NCI-H1092 (cell line): ENCODE data around the gene MTNR1A.

ENCODE experiments used
- DNase-seq: peaks from one replicate; lab custom pipeline; 2025; lab: John Stamatoyannopoulos, UW

MTNR1A gene

GRCh38 chr4:186554914-186555827 lies at the start of gene MTNR1A:
MTNR1A (minus strand) TSS chr4:186555567; CDS start chr4:186555365, 202 bp downstream.
- peak; percentile 38 for DNase-seq

- DNase-seq = peak; percentile 22
Observed at GRCh38 chr4:186604124-186604807, 48.9 kb upstream of the MTNR1A start.

- no peak for DNase-seq
Observed at GRCh38 chr4:186602978-186603377, 47.6 kb upstream of the MTNR1A start.

- no peak for DNase-seq
Observed at GRCh38 chr4:186599483-186599882, 44.1 kb upstream of the MTNR1A start.

GRCh38 chr4:186598686-186599085 lies 43.3 kb upstream of the MTNR1A start:
- DNase-seq = no peak

- no peak for DNase-seq
Observed at GRCh38 chr4:186596850-186597390, 41.6 kb upstream of the MTNR1A start.

- no peak for DNase-seq
Observed at GRCh38 chr4:186596346-186596745, 41.0 kb upstream of the MTNR1A start.

- DNase-seq = no peak
Observed at GRCh38 chr4:186593587-186593973, 38.2 kb upstream of the MTNR1A start.

- DNase-seq = no peak
Observed at GRCh38 chr4:186592966-186593586, 37.7 kb upstream of the MTNR1A start.

GRCh38 chr4:186592445-186592844 lies 37.1 kb upstream of the MTNR1A start:
- no peak for DNase-seq

GRCh38 chr4:186591651-186592050 lies 36.3 kb upstream of the MTNR1A start:
- DNase-seq = no peak

- DNase-seq = no peak
Observed at GRCh38 chr4:186588503-186588902, 33.1 kb upstream of the MTNR1A start.

GRCh38 chr4:186587416-186588018 lies 32.1 kb upstream of the MTNR1A start:
- DNase-seq = no peak

- DNase-seq = no peak
Observed at GRCh38 chr4:186586205-186586604, 30.8 kb upstream of the MTNR1A start.

- no peak for DNase-seq
Observed at GRCh38 chr4:186584912-186585311, 29.5 kb upstream of the MTNR1A start.

GRCh38 chr4:186581421-186581820 lies 26.1 kb upstream of the MTNR1A start:
- DNase-seq = no peak

GRCh38 chr4:186580669-186581068 lies 25.3 kb upstream of the MTNR1A start:
- no peak for DNase-seq

- DNase-seq = no peak
Observed at GRCh38 chr4:186570193-186570996, 15.0 kb upstream of the MTNR1A start.

- DNase-seq = no peak
Observed at GRCh38 chr4:186569533-186570192, 14.3 kb upstream of the MTNR1A start.

- DNase-seq = no peak
Observed at GRCh38 chr4:186566068-186566467, 10.7 kb upstream of the MTNR1A start.

- no peak for DNase-seq
Observed at GRCh38 chr4:186563761-186564160, 8.4 kb upstream of the MTNR1A start.
